ENCODE measurements around the gene FPGS. TPM values are rescaled to one million over a fixed set of nuclear protein-coding genes. Genes with fewer than 3 reads are reported as not detected.
A peak's percentile ranks its signal among the peaks of the same experiment; 100 is the strongest.

The FPGS gene
- total RNA-seq, 8 experiments from 2014 or later = 13.6 to 55.7 (median 28.6) TPM

- in situ Hi-C loops (cut with MboI; ENCODE audit: low pct_unique_long_range_greater_than_20kb in 2 of 9, low sequenced_read_pairs in 9 of 9, unreplicated experiment in 9 of 9) = no loop called here
- Histone ChIP-seq H3K4me1 (replicated peaks in 1 of 2) (peaks cover 0 to 7% of the 10 kb centered on the region in 2 donors), H3K27ac (no peak overlapping the region), H3K4me3 (no peak overlapping the region)
- 40 to 76% (median 49%) methylated on average over 1 to 5 of the region's 16 CpGs; no CpG with 5 or more reads in 6 of the 10 experiments for WGBS, 10 experiments
- ATAC-seq (replicated peaks in 6 of 8) = peak in 2 of 8 experiments; percentile 10 to 11
Observed at GRCh38 chr9:127762111-127762676, 40.5 kb upstream of the FPGS start.

- in situ Hi-C loops (cut with MboI; ENCODE audit: low pct_unique_long_range_greater_than_20kb in 2 of 9, low sequenced_read_pairs in 9 of 9, unreplicated experiment in 9 of 9) = no loop called here
- H3K27ac ChIP-seq = no peak overlapping the region
- no peak overlapping the region for H3K4me3 ChIP-seq
- ATAC-seq (replicated peaks in 6 of 8) = peak in 5 of 8 experiments; percentile 2 to 68 (median 43)
- H3K4me1 ChIP-seq (replicated peaks in 1 of 2) = peaks cover 0 to 12% of the 10 kb centered on the region in 2 donors
- WGBS, 10 experiments = 10 to 100% (median 67%) methylated on average over 1 to 3 of the region's 7 CpGs; no CpG with 5 or more reads in 4 of the 10 experiments
Observed at GRCh38 chr9:127763918-127764384, 38.7 kb upstream of the FPGS start.

- 80 to 100% (median 100%) methylated on average over 1 of the region's 1 CpG; no CpG with 5 or more reads in 3 of the 10 experiments for WGBS, 10 experiments
- ATAC-seq (replicated peaks in 6 of 8) = no peak
- H3K4me3 ChIP-seq = no peak overlapping the region
- in situ Hi-C loops (cut with MboI; ENCODE audit: low pct_unique_long_range_greater_than_20kb in 2 of 9, low sequenced_read_pairs in 9 of 9, unreplicated experiment in 9 of 9) = no loop called here
- H3K27ac ChIP-seq = no peak overlapping the region
- peaks cover 0 to 13% of the 10 kb centered on the region in 2 donors for H3K4me1 ChIP-seq (replicated peaks in 1 of 2)
Observed at GRCh38 chr9:127765418-127765817, 37.3 kb upstream of the FPGS start.

DNA sequence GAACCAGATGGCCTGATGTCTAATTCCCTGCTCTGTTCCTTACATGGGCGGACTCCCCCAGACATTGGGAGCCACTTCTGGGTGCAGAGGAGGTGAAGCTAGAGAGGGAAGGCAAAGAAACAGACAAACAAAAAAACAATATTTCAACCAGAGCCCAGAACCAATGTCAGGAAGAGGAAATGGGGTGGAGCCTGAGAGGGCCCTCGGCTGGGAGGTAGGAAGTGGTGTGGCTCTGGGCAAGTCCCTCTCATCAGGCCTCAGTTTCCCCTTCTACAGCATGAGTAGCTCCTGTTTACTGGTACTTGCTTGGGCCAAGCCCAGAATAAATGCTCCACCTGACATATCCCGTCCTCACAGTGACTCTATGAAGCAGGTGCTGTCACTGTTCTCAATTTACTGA, 35.3 kb upstream of the FPGS start:
- no peak overlapping the region for H3K27ac ChIP-seq
- no peak overlapping the region for H3K4me3 ChIP-seq
- H3K4me1 ChIP-seq (replicated peaks in 1 of 2) = peaks cover 0 to 12% of the 10 kb centered on the region in 2 donors
- WGBS, 10 experiments = 0 to 100% (median 75%) methylated on average over 1 of the region's 3 CpGs; no CpG with 5 or more reads in 6 of the 10 experiments
- in situ Hi-C loops (cut with MboI; ENCODE audit: low pct_unique_long_range_greater_than_20kb in 2 of 9, low sequenced_read_pairs in 9 of 9, unreplicated experiment in 9 of 9) = no loop called here
- no peak for ATAC-seq (replicated peaks in 6 of 8)

DNA sequence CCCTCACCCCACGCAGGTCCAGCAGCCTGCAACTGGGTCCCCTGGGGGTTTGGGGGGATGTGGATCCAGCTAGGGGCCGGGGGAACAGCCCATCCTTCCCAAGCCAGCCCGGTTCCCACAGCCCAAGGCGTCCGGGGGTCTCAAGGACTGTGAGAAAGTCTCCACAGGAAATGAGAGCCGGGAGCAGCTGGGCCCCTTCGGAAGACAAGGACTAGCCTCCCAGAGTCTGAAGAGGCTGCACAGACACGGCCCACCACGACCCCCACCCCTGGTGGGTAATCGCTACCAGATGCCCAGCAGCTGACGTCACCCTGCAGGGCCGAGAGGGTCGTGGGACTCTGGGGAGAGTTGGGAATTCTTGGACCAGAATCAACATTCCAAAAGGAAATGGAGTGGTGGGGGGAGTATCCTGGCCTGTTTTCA, 34.8 kb upstream of the FPGS start:
- peaks cover 0 to 12% of the 10 kb centered on the region in 2 donors for H3K4me1 ChIP-seq (replicated peaks in 1 of 2)
- in situ Hi-C loops (cut with MboI; ENCODE audit: low pct_unique_long_range_greater_than_20kb in 2 of 9, low sequenced_read_pairs in 9 of 9, unreplicated experiment in 9 of 9) = no loop called here
- ATAC-seq (replicated peaks in 6 of 8) = no peak
- H3K27ac ChIP-seq = no peak overlapping the region
- no peak overlapping the region for H3K4me3 ChIP-seq
- no CpG with 5 or more reads among the region's 13 CpGs for WGBS, 10 experiments

DNA sequence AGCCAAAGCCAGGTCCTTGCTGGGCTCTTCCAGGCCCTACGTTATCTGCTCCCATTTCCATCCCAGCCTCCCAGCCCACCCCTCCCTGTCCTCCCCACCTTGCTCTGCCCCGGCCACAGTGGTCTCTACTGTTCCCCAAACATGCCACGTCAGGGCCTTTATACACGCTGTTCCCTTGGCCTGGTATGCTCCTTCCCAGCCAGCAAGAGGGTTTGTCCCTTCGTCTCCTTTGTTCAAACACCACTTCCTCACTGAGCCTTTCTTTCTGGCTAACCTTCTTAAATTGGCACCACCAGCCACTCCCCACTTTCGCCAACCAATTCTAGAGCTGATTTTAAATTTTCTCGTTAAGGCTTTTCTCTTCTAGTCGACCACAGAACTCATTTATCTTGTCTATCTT, 34.0 kb upstream of the FPGS start:
- H3K4me1 ChIP-seq (replicated peaks in 1 of 2) = peaks cover 0 to 12% of the 10 kb centered on the region in 2 donors
- in situ Hi-C loops (cut with MboI; ENCODE audit: low pct_unique_long_range_greater_than_20kb in 2 of 9, low sequenced_read_pairs in 9 of 9, unreplicated experiment in 9 of 9) = no loop called here
- 20 to 80% (median 67%) methylated on average over 1 to 4 of the region's 8 CpGs; no CpG with 5 or more reads in 2 of the 10 experiments for WGBS, 10 experiments
- no peak overlapping the region for H3K4me3 ChIP-seq
- no peak for ATAC-seq (replicated peaks in 6 of 8)
- no peak overlapping the region for H3K27ac ChIP-seq

DNA sequence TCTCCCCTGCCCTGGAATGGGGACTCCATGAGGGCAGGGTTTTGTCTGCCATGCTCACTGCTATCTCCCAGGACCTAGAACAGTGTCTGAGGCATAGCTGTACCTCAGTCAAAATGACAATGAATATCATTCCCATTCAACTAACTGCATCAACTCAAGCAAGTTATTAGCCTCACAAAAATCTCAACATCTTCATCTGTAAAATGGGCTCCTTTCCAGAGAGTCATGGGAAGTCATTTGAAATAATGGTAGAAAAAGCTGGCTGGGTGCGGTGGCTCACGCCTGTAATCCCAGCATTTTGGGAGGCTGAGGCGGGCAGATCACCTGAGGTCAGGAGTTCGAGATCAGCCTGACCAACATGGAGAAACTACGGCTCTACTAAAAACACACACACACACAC, 33.6 kb upstream of the FPGS start:
- Histone ChIP-seq H3K4me3 (no peak overlapping the region), H3K4me1 (replicated peaks in 1 of 2) (peaks cover 0 to 12% of the 10 kb centered on the region in 2 donors), H3K27ac (no peak overlapping the region)
- in situ Hi-C loops (cut with MboI; ENCODE audit: low pct_unique_long_range_greater_than_20kb in 2 of 9, low sequenced_read_pairs in 9 of 9, unreplicated experiment in 9 of 9) = no loop called here
- 80 to 100% (median 100%) methylated on average over 1 to 4 of the region's 5 CpGs; no CpG with 5 or more reads in 6 of the 10 experiments for WGBS, 10 experiments
- ATAC-seq (replicated peaks in 6 of 8) = no peak

- H3K4me3 ChIP-seq = no peak overlapping the region
- in situ Hi-C loops (cut with MboI; ENCODE audit: low pct_unique_long_range_greater_than_20kb in 2 of 9, low sequenced_read_pairs in 9 of 9, unreplicated experiment in 9 of 9) = no loop called here
Observed at GRCh38 chr9:127769929-127770582, 32.6 kb upstream of the FPGS start.

DNA sequence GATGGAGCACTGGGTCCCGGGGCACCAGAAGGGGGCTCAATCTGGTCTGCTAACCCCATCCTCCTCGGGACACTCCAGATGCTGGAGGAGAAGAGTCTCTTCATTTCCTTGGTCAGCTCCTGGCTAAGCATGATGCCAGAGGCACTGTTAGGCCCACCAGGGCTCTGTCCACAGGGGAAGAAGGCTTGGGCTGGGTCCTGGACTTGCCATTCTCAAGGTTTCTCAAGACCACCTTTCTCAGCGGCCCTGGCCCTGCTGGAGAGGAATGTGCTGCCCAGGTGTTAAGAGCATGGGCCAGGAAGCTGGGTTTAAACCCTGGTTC, 32.1 kb upstream of the FPGS start:
- peak overlapping the region in 1 of 5 donors; percentile 28 for H3K4me3 ChIP-seq
- H3K27ac ChIP-seq = no peak overlapping the region
- in situ Hi-C loops (cut with MboI; ENCODE audit: low pct_unique_long_range_greater_than_20kb in 2 of 9, low sequenced_read_pairs in 9 of 9, unreplicated experiment in 9 of 9) = no loop called here
- H3K4me1 ChIP-seq (replicated peaks in 1 of 2) = peaks cover 0 to 12% of the 10 kb centered on the region in 2 donors
- no peak for ATAC-seq (replicated peaks in 6 of 8)
- 20 to 83% (median 40%) methylated on average over 1 of the region's 3 CpGs; no CpG with 5 or more reads in 5 of the 10 experiments for WGBS, 10 experiments

More at GRCh38 chr9:127769929-127770582, 32.6 kb upstream of the FPGS start:
- WGBS, 10 experiments = 40 to 92% (median 72%) methylated on average over 1 to 2 of the region's 4 CpGs; no CpG with 5 or more reads in 6 of the 10 experiments
- Histone ChIP-seq H3K4me1 (replicated peaks in 1 of 2) (peaks cover 0 to 12% of the 10 kb centered on the region in 2 donors), H3K27ac (no peak overlapping the region)
- ATAC-seq (replicated peaks in 6 of 8) = no peak

- H3K4me1 ChIP-seq (replicated peaks in 1 of 2) = peaks cover under 1 to 15% of the 10 kb centered on the region in 2 donors
- in situ Hi-C loops (cut with MboI; ENCODE audit: low pct_unique_long_range_greater_than_20kb in 2 of 9, low sequenced_read_pairs in 9 of 9, unreplicated experiment in 9 of 9) = no loop called here
- H3K4me3 ChIP-seq = peak overlapping the region; percentile 21 to 32 (median 27)
- H3K27ac ChIP-seq = no peak overlapping the region
- ATAC-seq (replicated peaks in 6 of 8) = peak; percentile 97 to 99 (median 98)
- WGBS, 10 experiments = 0 to 80% (median 0%) methylated on average over 1 of the region's 43 CpGs; no CpG with 5 or more reads in 7 of the 10 experiments
Observed at GRCh38 chr9:127770905-127771569, 31.6 kb upstream of the FPGS start.

DNA sequence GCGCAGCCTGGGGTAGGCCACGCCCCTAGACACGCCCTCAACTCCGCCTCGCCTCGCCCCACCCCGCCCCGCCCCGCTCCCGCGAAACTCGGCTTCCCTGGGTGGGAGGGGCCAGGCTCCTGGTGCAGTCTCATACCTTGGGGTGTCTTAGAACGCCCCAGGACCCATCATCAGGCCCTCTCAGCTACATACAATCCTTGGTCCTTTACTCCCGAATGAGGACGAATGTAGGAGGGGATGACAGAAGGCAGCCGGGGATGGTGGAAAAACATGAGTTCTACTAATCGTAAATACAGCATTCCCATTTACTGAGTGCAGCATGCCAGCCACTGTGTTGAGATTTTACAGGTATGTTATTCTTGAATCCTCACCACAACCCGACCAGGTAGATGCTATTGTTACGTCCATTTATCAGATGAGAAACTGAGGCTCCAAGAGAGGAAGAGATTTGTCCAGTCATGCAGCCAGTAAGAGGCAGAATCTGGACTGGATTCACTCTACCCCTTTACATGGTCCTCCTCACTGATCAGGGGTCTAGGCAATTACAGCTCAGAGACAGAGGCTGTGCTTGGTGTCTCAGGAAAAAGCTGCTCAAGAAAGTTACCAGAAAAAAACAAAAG, 31.0 kb upstream of the FPGS start:
- WGBS, 10 experiments = 0 to 50% (median 25%) methylated on average over 1 to 4 of the region's 19 CpGs; no CpG with 5 or more reads in 5 of the 10 experiments

GRCh38 chr9:127772603-127773002, 30.1 kb upstream of the FPGS start:
- 67 to 100% (median 88%) methylated on average over 1 to 4 of the region's 5 CpGs; no CpG with 5 or more reads in 2 of the 10 experiments for WGBS, 10 experiments
- H3K27ac ChIP-seq = no peak overlapping the region
- ATAC-seq (replicated peaks in 6 of 8) = no peak
- no peak overlapping the region for H3K4me3 ChIP-seq
- H3K4me1 ChIP-seq (replicated peaks in 1 of 2) = peaks cover 5 to 21% of the 10 kb centered on the region in 2 donors
- in situ Hi-C loops (cut with MboI; ENCODE audit: low pct_unique_long_range_greater_than_20kb in 2 of 9, low sequenced_read_pairs in 9 of 9, unreplicated experiment in 9 of 9) = no loop called here

More for the DNA sequence above, 31.0 kb upstream of the FPGS start:
- Histone ChIP-seq H3K27ac (no peak overlapping the region), H3K4me1 (replicated peaks in 1 of 2) (peaks cover 5 to 21% of the 10 kb centered on the region in 2 donors), H3K4me3 (peak overlapping the region; percentile 11 to 32 (median 21))
- no peak for ATAC-seq (replicated peaks in 6 of 8)
- in situ Hi-C loops (cut with MboI; ENCODE audit: low pct_unique_long_range_greater_than_20kb in 2 of 9, low sequenced_read_pairs in 9 of 9, unreplicated experiment in 9 of 9) = no loop called here

DNA sequence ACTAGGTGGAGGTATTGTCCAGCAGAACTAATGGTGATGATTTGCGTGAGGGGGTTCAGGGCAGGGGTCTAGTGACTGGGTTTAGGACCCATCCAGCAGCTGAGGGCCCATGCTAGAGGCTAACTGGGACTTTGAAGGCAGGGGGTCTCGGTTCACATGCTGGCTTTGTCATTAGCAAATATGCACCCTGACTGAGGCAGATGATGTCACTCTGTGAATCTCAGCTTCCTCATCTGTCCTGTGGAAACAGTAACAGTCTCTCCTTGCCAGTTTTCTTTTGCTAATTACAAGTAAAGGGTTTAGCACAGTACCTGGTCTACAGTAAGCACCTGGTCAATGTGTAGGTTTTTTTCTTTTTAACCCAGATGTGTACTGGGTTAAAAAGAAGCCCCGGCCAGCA, 29.4 kb upstream of the FPGS start:
- in situ Hi-C loops (cut with MboI; ENCODE audit: low pct_unique_long_range_greater_than_20kb in 2 of 9, low sequenced_read_pairs in 9 of 9, unreplicated experiment in 9 of 9) = no loop called here
- Histone ChIP-seq H3K4me3 (no peak overlapping the region), H3K27ac (no peak overlapping the region), H3K4me1 (replicated peaks in 1 of 2) (peaks cover 5 to 17% of the 10 kb centered on the region in 2 donors)
- WGBS, 10 experiments = 22 to 100% (median 64%) methylated on average over 1 to 2 of the region's 3 CpGs; no CpG with 5 or more reads in 5 of the 10 experiments
- no peak for ATAC-seq (replicated peaks in 6 of 8)

All from motor neuron (in vitro differentiated cells).